SJSA1 (cell line): Measurements from ENCODE around the gene TTC13. TPM values are rescaled to one million over a fixed set of nuclear protein-coding genes. Genes with fewer than 3 reads are reported as not detected.

Experiments
- DNase-seq, 2 experiments: peaks; one replicate each; pipeline ENCODE4 v3.0.0-alpha.2; 2015 to 2020; ENCODE audit warnings: low spot score in 2 of 2, low read depth in 1 of 2
- H3K27ac ChIP-seq: fragments of 250-450 bp; sonication (Bioruptor Pico); 2 replicates; pipeline ENCODE4 v1.5.1; 2020; ENCODE audit warnings: mild to moderate bottlenecking, moderate library complexity
- H3K27me3 ChIP-seq: fragments of 250-450 bp; sonication (Bioruptor Pico); replicated peaks from 2 replicates; pipeline ENCODE4 v1.5.1; 2020; ENCODE audit warnings: mild to moderate bottlenecking, moderate library complexity
- H3K36me3 ChIP-seq: fragments of 250-450 bp; sonication (Bioruptor Pico); 2 replicates; pipeline ENCODE4 v1.5.1; 2020; ENCODE audit warnings: mild to moderate bottlenecking
- H3K4me1 ChIP-seq: fragments of 250-450 bp; sonication (Bioruptor Pico); replicated peaks from 2 replicates; pipeline ENCODE4 v1.6.1; 2021; ENCODE audit warnings: mild to moderate bottlenecking
- H3K4me3 ChIP-seq: fragments of 250-450 bp; sonication (Bioruptor Pico); 2 replicates; pipeline ENCODE4 v1.5.1; 2020; ENCODE audit warnings: mild to moderate bottlenecking
- H3K9me3 ChIP-seq: fragments of 250-450 bp; sonication (Bioruptor Pico); replicated peaks from 2 replicates; pipeline ENCODE4 v1.5.1; 2020; ENCODE audit warnings: mild to moderate bottlenecking
- total RNA-seq: library from RNA; depleted of rRNA; stranded (reverse); fragments of >200 nt; shearing (Covaris generic); gene quantifications from 2 replicates; pipeline ENCODE4 v1.2.3, GENCODE V29; 2014

The TTC13 gene
- total RNA-seq, 1 experiment from 2014 or later: 9.9 TPM

DNA sequence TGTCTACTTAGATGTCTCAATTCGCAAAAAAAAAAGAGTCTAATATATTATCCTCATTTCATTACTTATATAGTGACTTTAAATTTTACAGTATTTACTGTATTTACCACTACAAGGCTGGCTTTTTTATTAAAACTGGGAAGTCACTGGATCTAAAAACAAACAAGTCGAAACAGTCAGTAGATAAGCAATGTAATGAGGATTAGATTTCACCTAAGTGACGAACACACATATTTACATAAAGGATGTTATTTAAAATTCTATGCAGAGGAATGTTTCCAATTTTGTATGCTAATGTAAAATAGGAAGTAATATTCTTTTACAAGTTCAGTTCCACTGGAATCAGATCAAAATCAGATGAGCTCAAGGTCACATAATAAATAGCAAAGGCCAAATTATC, 28.3 kb downstream of the TTC13 start:
- H3K4me3 ChIP-seq: no peak overlapping the region
- H3K27me3 ChIP-seq: no peaks in the 10 kb centered on the region
- H3K4me1 ChIP-seq: no peaks in the 10 kb centered on the region
- no peak for DNase-seq
- H3K9me3 ChIP-seq: no peaks in the 10 kb centered on the region
- no peaks in the 10 kb centered on the region for H3K36me3 ChIP-seq
- H3K27ac ChIP-seq: no peak overlapping the region

DNA sequence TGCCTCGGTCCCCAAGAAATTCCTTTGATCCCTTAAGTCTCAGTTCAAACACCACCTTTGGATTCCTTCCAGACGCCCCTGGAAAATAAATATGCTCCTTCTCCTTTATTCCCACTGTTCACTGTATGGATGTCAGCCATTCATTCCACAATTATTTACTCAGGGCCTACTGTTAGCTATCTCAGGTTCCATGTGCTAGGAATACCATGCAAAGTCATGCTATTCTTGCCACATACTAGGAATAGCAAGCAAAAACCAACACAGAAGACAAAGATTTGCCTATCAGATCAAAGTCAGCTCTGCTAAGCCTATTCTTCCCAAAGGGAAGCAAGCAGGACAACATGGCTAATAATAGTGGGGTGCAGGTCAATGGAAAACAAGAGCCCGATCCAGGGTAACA, 29.8 kb downstream of the TTC13 start:
- Histone ChIP-seq H3K27me3 (no peaks in the 10 kb centered on the region), H3K27ac (no peak overlapping the region), H3K9me3 (no peaks in the 10 kb centered on the region), H3K36me3 (no peaks in the 10 kb centered on the region), H3K4me1 (no peaks in the 10 kb centered on the region), H3K4me3 (no peak overlapping the region)
- no peak for DNase-seq

DNA sequence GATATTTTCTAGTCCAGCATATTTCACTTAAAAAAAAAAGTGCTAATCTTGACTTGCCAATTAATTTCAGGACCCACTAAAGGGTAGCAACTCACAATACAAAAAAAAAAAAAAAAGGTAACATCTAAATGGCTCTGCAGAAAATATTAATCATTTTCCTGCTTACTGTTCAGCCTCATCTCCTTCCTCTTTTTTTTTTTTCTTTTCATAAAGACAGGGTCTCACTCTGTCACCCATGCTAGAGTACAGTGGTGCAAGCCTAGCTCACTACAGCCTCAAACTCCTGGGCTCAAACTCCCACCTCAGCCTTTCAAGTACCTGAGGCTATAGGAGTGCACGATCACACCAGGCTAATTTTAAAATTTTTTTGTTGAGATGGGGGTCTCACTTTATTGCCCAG, 30.4 kb downstream of the TTC13 start:
- Histone ChIP-seq H3K9me3 (no peaks in the 10 kb centered on the region), H3K4me3 (no peak overlapping the region), H3K27me3 (no peaks in the 10 kb centered on the region), H3K27ac (no peak overlapping the region), H3K36me3 (no peaks in the 10 kb centered on the region), H3K4me1 (no peaks in the 10 kb centered on the region)
- no peak for DNase-seq

GRCh38 chr1:230943048-230943593, 35.5 kb downstream of the TTC13 start:
- Histone ChIP-seq H3K4me1 (no peaks in the 10 kb centered on the region), H3K36me3 (no peaks in the 10 kb centered on the region), H3K27me3 (no peaks in the 10 kb centered on the region), H3K4me3 (no peak overlapping the region), H3K27ac (no peak overlapping the region), H3K9me3 (no peaks in the 10 kb centered on the region)
- DNase-seq: no peak

- H3K27me3 ChIP-seq: no peaks in the 10 kb centered on the region
- no peak for DNase-seq
- no peak overlapping the region for H3K27ac ChIP-seq
- H3K4me3 ChIP-seq: no peak overlapping the region
- H3K36me3 ChIP-seq: no peaks in the 10 kb centered on the region
- peaks cover 6% of the 10 kb centered on the region; the same call in 1 of the 2 replicates for H3K4me1 ChIP-seq
- no peaks in the 10 kb centered on the region for H3K9me3 ChIP-seq
Measured at GRCh38 chr1:230940848-230941247, 37.8 kb downstream of the TTC13 start.

DNA sequence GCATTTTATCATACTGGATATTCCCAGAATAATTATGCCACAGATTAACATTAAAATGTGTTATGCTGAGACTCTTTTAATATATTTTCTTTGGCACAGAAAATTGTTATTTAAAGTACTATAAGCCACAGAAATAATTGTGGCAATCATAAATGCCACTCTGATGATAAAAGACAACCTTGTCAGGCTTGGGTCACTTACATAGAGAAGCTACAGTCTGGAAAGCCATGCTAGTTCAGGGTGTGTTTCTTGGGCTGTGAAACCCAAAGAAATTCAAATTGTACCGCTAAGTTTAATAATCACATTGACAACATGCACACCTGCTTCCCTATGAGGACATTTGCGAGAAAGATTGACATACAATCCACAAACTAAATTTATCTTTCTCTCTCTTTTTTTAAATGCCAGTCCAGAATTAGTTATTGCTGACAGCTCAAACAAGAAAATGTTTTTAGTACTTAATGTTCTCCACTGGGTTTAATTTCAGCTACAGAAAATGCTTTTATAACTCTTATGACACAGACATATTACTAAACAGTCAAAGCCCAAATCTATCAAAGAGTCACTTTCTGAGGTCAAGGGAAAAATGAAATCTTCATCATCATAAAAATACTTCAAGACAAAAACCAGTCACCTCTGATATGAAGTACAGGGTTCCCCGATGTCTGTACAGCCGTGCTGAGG, 38.7 kb downstream of the TTC13 start:
- Histone ChIP-seq H3K9me3 (no peaks in the 10 kb centered on the region), H3K27ac (no peak overlapping the region), H3K27me3 (no peaks in the 10 kb centered on the region), H3K36me3 (no peaks in the 10 kb centered on the region), H3K4me1 (peaks cover 6% of the 10 kb centered on the region; the same call in 1 of the 2 replicates), H3K4me3 (no peak overlapping the region)
- no peak for DNase-seq

- H3K27ac ChIP-seq: no peak overlapping the region
- no peaks in the 10 kb centered on the region for H3K36me3 ChIP-seq
- no peaks in the 10 kb centered on the region for H3K27me3 ChIP-seq
- H3K4me1 ChIP-seq: peaks cover 6% of the 10 kb centered on the region; the same call in 1 of the 2 replicates
- no peak for DNase-seq
- H3K4me3 ChIP-seq: no peak overlapping the region
- no peaks in the 10 kb centered on the region for H3K9me3 ChIP-seq
Measured at GRCh38 chr1:230938924-230939368, 39.7 kb downstream of the TTC13 start.

DNA sequence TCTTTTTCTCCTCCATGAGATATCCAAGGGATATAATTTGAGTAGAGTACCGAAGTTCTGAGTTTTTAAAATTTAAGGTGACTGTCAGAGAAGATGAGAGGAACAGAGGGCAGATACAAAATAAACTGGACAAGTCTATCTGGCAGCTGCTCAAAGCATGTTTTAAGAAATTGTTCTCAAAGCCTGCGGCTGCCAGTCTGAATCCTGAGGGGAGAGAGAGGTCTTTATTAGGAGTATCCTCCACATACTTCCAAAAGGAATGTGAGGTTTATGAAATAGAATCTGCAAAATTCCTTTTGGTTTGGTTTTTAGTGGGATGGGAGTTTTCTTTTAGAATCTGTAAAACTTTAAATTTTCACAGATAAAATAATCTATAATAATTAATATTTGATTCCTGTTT, 41.3 kb downstream of the TTC13 start:
- no peak overlapping the region for H3K4me3 ChIP-seq
- peak overlapping the region; percentile 29; the same call in 1 of the 2 replicates for H3K27ac ChIP-seq
- no peaks in the 10 kb centered on the region for H3K9me3 ChIP-seq
- H3K4me1 ChIP-seq: peaks cover 6% of the 10 kb centered on the region; the same call in 1 of the 2 replicates
- peak in 1 of 2 experiments; percentile 46 for DNase-seq
- no peaks in the 10 kb centered on the region for H3K27me3 ChIP-seq
- no peaks in the 10 kb centered on the region for H3K36me3 ChIP-seq

GRCh38 chr1:230936475-230936874, 42.2 kb downstream of the TTC13 start:
- Histone ChIP-seq H3K27ac (no peak overlapping the region), H3K27me3 (no peaks in the 10 kb centered on the region), H3K4me3 (no peak overlapping the region), H3K4me1 (peaks cover 6% of the 10 kb centered on the region; the same call in 1 of the 2 replicates), H3K36me3 (no peaks in the 10 kb centered on the region), H3K9me3 (no peaks in the 10 kb centered on the region)
- DNase-seq: no peak

DNA sequence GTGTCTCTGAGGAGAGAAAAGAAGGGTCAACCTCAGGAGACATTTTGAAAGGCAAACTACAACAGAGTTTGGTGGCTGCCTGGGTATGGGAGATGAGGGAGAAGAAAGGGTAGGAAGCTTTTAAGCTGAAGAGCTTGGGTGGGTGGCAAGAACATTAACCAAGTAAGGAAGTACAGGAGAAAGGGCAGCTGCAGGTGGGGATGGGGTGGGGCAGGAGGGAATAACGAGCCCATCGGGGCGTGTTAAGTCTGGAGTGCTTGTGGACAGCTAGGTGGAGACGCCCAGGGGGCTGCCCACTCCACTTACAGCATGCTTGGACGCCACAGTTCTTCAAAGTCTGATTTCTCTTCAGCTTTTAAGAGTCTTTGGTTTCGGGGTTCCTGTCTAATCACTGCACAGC, 42.8 kb downstream of the TTC13 start:
- Histone ChIP-seq H3K4me3 (no peak overlapping the region), H3K9me3 (no peaks in the 10 kb centered on the region), H3K27me3 (no peaks in the 10 kb centered on the region), H3K27ac (no peak overlapping the region), H3K36me3 (no peaks in the 10 kb centered on the region), H3K4me1 (peaks cover 6% of the 10 kb centered on the region; the same call in 1 of the 2 replicates)
- no peak for DNase-seq

DNA sequence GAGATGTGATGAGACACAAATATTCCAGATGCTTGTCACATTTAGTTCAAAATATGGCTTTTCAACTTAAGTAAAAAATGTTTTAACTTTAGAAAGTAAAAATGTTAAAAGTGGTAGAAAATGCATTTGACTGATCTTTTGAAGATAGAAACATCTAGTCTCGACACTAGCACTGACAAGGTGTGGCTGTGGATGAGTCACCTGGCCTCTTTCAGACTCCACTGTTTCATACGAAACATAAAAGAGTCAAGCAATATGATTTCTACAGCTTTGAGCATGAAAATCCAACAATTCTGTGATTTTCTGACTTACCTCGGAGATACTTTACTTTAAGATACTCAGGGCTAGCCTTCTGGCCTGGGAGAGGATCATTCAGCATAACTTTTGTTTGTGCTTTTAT, 47.7 kb downstream of the TTC13 start:
- H3K27ac ChIP-seq: no peak overlapping the region
- no peaks in the 10 kb centered on the region for H3K4me1 ChIP-seq
- no peaks in the 10 kb centered on the region for H3K27me3 ChIP-seq
- no peak for DNase-seq
- no peak overlapping the region for H3K4me3 ChIP-seq
- no peaks in the 10 kb centered on the region for H3K36me3 ChIP-seq
- no peaks in the 10 kb centered on the region for H3K9me3 ChIP-seq

DNA sequence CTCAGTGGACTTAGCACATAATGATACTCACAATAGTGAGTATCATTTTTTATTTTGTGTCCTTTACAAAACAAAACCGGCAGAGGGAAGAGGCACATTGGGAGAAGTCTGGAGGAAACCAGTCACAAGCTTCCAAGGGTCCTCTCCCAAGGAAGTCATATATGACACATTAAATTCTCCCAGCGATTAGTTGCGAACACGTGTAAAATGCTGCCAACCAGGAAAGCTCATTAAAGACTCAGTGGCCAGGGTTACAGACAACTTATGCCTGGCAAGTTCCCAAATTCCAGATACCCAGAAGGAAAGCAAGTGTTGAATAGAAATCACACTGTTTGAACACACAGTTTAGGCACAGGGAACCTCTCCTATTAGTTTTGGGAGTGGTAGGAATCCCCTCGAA, 52.5 kb downstream of the TTC13 start:
- DNase-seq: no peak
- Histone ChIP-seq H3K9me3 (no peaks in the 10 kb centered on the region), H3K36me3 (no peaks in the 10 kb centered on the region), H3K4me3 (no peak overlapping the region), H3K27me3 (no peaks in the 10 kb centered on the region), H3K4me1 (no peaks in the 10 kb centered on the region), H3K27ac (no peak overlapping the region)

- Histone ChIP-seq H3K4me1 (no peaks in the 10 kb centered on the region), H3K4me3 (no peak overlapping the region), H3K36me3 (no peaks in the 10 kb centered on the region), H3K27me3 (no peaks in the 10 kb centered on the region), H3K9me3 (no peaks in the 10 kb centered on the region), H3K27ac (no peak overlapping the region)
- DNase-seq: no peak
Measured at GRCh38 chr1:230925608-230926007, 53.1 kb downstream of the TTC13 start.

GRCh38 chr1:230923176-230923575, 55.5 kb downstream of the TTC13 start:
- Histone ChIP-seq H3K9me3 (no peaks in the 10 kb centered on the region), H3K36me3 (no peaks in the 10 kb centered on the region), H3K27ac (no peak overlapping the region), H3K4me3 (no peak overlapping the region), H3K4me1 (no peaks in the 10 kb centered on the region), H3K27me3 (no peaks in the 10 kb centered on the region)
- DNase-seq: no peak
